ENCODE measurements around the gene RAB7B. TPM values are rescaled to one million over a fixed set of nuclear protein-coding genes. Genes with fewer than 3 reads are reported as not detected.
A peak's percentile ranks its signal among the peaks of the same experiment; 100 is the strongest.

RAB7B gene
- total RNA-seq, 4 donors from 2014 or later, result 21.6 to 55.5 (median 26.8) TPM

GRCh38 chr1:205977402-205978014 is 25.7 kb downstream of the RAB7B start:
- 98% methylated on average over 2 of the region's 2 CpGs for WGBS
- DNase-seq (ENCODE audit: low spot score in 2 of 2), result peak in 1 of 2 donors; percentile 73
- Histone ChIP-seq H3K27me3 (no peaks in the 10 kb centered on the region), H3K36me3 (peaks cover 18% of the 10 kb centered on the region), H3K4me3 (no peak overlapping the region), H3K27ac (no peak overlapping the region), H3K9me3 (no peaks in the 10 kb centered on the region), H3K4me1 (peaks cover 19% of the 10 kb centered on the region)
- TF ChIP-seq CTCF (IDR thresholded peaks at IDR 0.05) (peak; percentile 90 to 91), EP300 (IDR thresholded peaks at IDR 0.05) (no peak)

GRCh38 chr1:205976708-205977401 is 26.3 kb downstream of the RAB7B start:
- Histone ChIP-seq H3K27me3 (no peaks in the 10 kb centered on the region), H3K36me3 (peaks cover 12% of the 10 kb centered on the region), H3K4me1 (peaks cover 19% of the 10 kb centered on the region), H3K4me3 (no peak overlapping the region), H3K9me3 (no peaks in the 10 kb centered on the region), H3K27ac (no peak overlapping the region)
- DNase-seq (ENCODE audit: low spot score in 2 of 2), result peak in 1 of 2 donors; percentile 56
- 78% methylated on average over 5 of the region's 8 CpGs for WGBS
- TF ChIP-seq POLR2A (IDR thresholded peaks at IDR 0.05) (no peak), POLR2AphosphoS5 (IDR thresholded peaks at IDR 0.05) (no peak), EP300 (IDR thresholded peaks at IDR 0.05) (no peak), CTCF (IDR thresholded peaks at IDR 0.05) (no peak)

GRCh38 chr1:205976036-205976435 is 27.2 kb downstream of the RAB7B start:
- Histone ChIP-seq H3K4me3 (no peak overlapping the region), H3K27ac (no peak overlapping the region), H3K4me1 (peaks cover 19% of the 10 kb centered on the region), H3K27me3 (no peaks in the 10 kb centered on the region), H3K9me3 (no peaks in the 10 kb centered on the region), H3K36me3 (peaks cover 11% of the 10 kb centered on the region)
- peak in 1 of 2 donors; percentile 42 for DNase-seq (ENCODE audit: low spot score in 2 of 2)
- 67% methylated on average over 2 of the region's 4 CpGs for WGBS
- TF ChIP-seq EP300 (IDR thresholded peaks at IDR 0.05) (no peak), POLR2A (IDR thresholded peaks at IDR 0.05) (no peak), POLR2AphosphoS5 (IDR thresholded peaks at IDR 0.05) (no peak), CTCF (IDR thresholded peaks at IDR 0.05) (no peak)

- peaks cover 11% of the 10 kb centered on the region for H3K36me3 ChIP-seq
- 49% methylated on average over 7 of the region's 15 CpGs for WGBS
- H3K27ac ChIP-seq, result no peak overlapping the region
- no peaks in the 10 kb centered on the region for H3K9me3 ChIP-seq
- H3K4me3 ChIP-seq, result no peak overlapping the region
- H3K4me1 ChIP-seq, result peaks cover 19% of the 10 kb centered on the region
- TF ChIP-seq POLR2AphosphoS5 (IDR thresholded peaks at IDR 0.05), result no peak
- no peak for TF ChIP-seq POLR2A (IDR thresholded peaks at IDR 0.05)
- TF ChIP-seq EP300 (IDR thresholded peaks at IDR 0.05), result no peak
- TF ChIP-seq CTCF (IDR thresholded peaks at IDR 0.05), result no peak
- no peak for DNase-seq (ENCODE audit: low spot score in 2 of 2)
- no peaks in the 10 kb centered on the region for H3K27me3 ChIP-seq
These were observed 27.7 kb downstream of the RAB7B start for GRCh38 chr1:205975387-205975998.

GRCh38 chr1:205974712-205975111 is 28.5 kb downstream of the RAB7B start:
- Histone ChIP-seq H3K36me3 (peaks cover 8% of the 10 kb centered on the region), H3K27me3 (no peaks in the 10 kb centered on the region)
- WGBS, result 67% methylated on average over 3 of the region's 3 CpGs

More at GRCh38 chr1:205974712-205975111, 28.5 kb downstream of the RAB7B start:
- TF ChIP-seq POLR2A (IDR thresholded peaks at IDR 0.05) (no peak), EP300 (IDR thresholded peaks at IDR 0.05) (no peak), POLR2AphosphoS5 (IDR thresholded peaks at IDR 0.05) (no peak), CTCF (IDR thresholded peaks at IDR 0.05) (no peak)
- DNase-seq (ENCODE audit: low spot score in 2 of 2), result peak in 1 of 2 donors; percentile 16
- H3K4me1 ChIP-seq, result peaks cover 19% of the 10 kb centered on the region
- no peak overlapping the region for H3K27ac ChIP-seq
- H3K9me3 ChIP-seq, result no peaks in the 10 kb centered on the region
- no peak overlapping the region for H3K4me3 ChIP-seq

Measured in suprapubic skin (tissue), 4 donors.